PFSK-1 (cell line): ENCODE data around the gene SV2A.

Source experiments
- FOXP2 ChIP-seq: optimal IDR thresholded peaks from 2 replicates; pipeline ENCODE3; 2011; ENCODE audit warnings: borderline replicate concordance, control low read depth, inconsistent platforms; ENCODE audit not compliant: insufficient read depth; ENCODE audit errors: extremely low read length, extremely low read depth
- POLR2AphosphoS5 ChIP-seq: IDR thresholded peaks from 2 replicates; pipeline ENCODE4 v1.6.1; 2012; ENCODE audit warnings: low read depth, mild to moderate bottlenecking, control low read depth, low read length, moderate library complexity
- REST ChIP-seq, 2 experiments: IDR thresholded peaks; 2 replicates each; pipeline versions ENCODE4 v1.6.1 to v1.8.0; 2011 to 2012; ENCODE audit warnings: low read depth in 2 of 2, low read length in 2 of 2, control low read depth in 1 of 2, inconsistent platforms in 1 of 2, mild to moderate bottlenecking in 1 of 2, moderate library complexity in 1 of 2; ENCODE audit not compliant: insufficient read depth in 1 of 2
- SIN3A ChIP-seq: IDR thresholded peaks from 2 replicates; pipeline ENCODE4 v1.6.1; 2012; ENCODE audit warnings: mild to moderate bottlenecking, low read length, moderate library complexity, borderline replicate concordance; ENCODE audit not compliant: insufficient read depth
- TAF1 ChIP-seq: IDR thresholded peaks from 2 replicates; pipeline ENCODE4 v1.6.1; 2012; ENCODE audit warnings: low read length, control low read depth, borderline replicate concordance; ENCODE audit not compliant: insufficient read depth

The SV2A gene

GRCh38 chr1:149937759-149938158 lies 20.1 kb upstream of the SV2A start:
- TF ChIP-seq SIN3A (no peak), REST (IDR thresholded peaks at IDR 0.05; ENCODE audit: insufficient read depth in 1 of 2, low read depth in 2 of 2, low read length in 2 of 2) (0 out of 4 replicates have a peak, but pooled peaks of 1 of the 2 experiments have one; percentile 10), POLR2AphosphoS5 (no peak)

GRCh38 chr1:149936992-149937705 lies 19.5 kb upstream of the SV2A start:
- TF ChIP-seq FOXP2: no peak
- no peak for TF ChIP-seq TAF1

GRCh38 chr1:149936170-149936991 lies 18.7 kb upstream of the SV2A start, which contains the start of gene MTMR11:
Gene MTMR11, minus strand, starts transcription at chr1:149936879. Its CDS starts 232 bp downstream, at chr1:149936647.
- TF ChIP-seq TAF1 (no peak), SIN3A (no peak), POLR2AphosphoS5 (no peak), REST (IDR thresholded peaks at IDR 0.05; ENCODE audit: insufficient read depth in 1 of 2, low read depth in 2 of 2, low read length in 2 of 2) (no peak), FOXP2 (no peak)

GRCh38 chr1:149934356-149934755 lies 16.7 kb upstream of the SV2A start:
- TF ChIP-seq REST (IDR thresholded peaks at IDR 0.05; ENCODE audit: insufficient read depth in 1 of 2, low read depth in 2 of 2, low read length in 2 of 2): no peak
- no peak for TF ChIP-seq POLR2AphosphoS5
- TF ChIP-seq SIN3A: no peak
- no peak for TF ChIP-seq FOXP2
- TF ChIP-seq TAF1: no peak

GRCh38 chr1:149933208-149933607 lies 15.6 kb upstream of the SV2A start:
- TF ChIP-seq POLR2AphosphoS5: no peak
- no peak for TF ChIP-seq TAF1
- no peak for TF ChIP-seq FOXP2
- TF ChIP-seq SIN3A: no peak
- TF ChIP-seq REST (IDR thresholded peaks at IDR 0.05; ENCODE audit: insufficient read depth in 1 of 2, low read depth in 2 of 2, low read length in 2 of 2): no peak
